H9 (cell line): ENCODE data around the gene CTDSP2. TPM values are rescaled to one million over a fixed set of nuclear protein-coding genes. Genes with fewer than 3 reads are reported as not detected.

ENCODE experiments used
- DNase-seq: peaks from one replicate; pipeline ENCODE4 v3.0.0-alpha.2; 2017
- H2AFZ ChIP-seq: one replicate; pipeline ENCODE4 v1.6.1; 2013; ENCODE audit warnings: mild to moderate bottlenecking, low read length, control low read depth, moderate library complexity
- H2AK5ac ChIP-seq: 2 replicates; pipeline ENCODE4 v1.6.1; 2013; ENCODE audit warnings: low read length, control low read depth, mixed read lengths; ENCODE audit not compliant: insufficient read length
- H2BK120ac ChIP-seq: one replicate; pipeline ENCODE4 v1.6.1; 2013; ENCODE audit warnings: low read depth, mild to moderate bottlenecking, low read length, control low read depth, inconsistent platforms; ENCODE audit not compliant: poor library complexity, severe bottlenecking
- H2BK12ac ChIP-seq: 2 replicates; pipeline ENCODE4 v1.6.1; 2013; ENCODE audit warnings: low read length, control low read depth, mixed read lengths, low read depth; ENCODE audit not compliant: insufficient read length
- H2BK15ac ChIP-seq: 2 replicates; pipeline ENCODE4 v1.6.1; 2013; ENCODE audit warnings: low read depth, low read length, control low read depth
- H2BK20ac ChIP-seq: one replicate; pipeline ENCODE4 v1.6.1; 2013; ENCODE audit warnings: low read depth, mild to moderate bottlenecking, low read length, control low read depth, inconsistent platforms; ENCODE audit not compliant: poor library complexity, severe bottlenecking
- H2BK5ac ChIP-seq: 2 replicates; pipeline ENCODE4 v1.6.1; 2013; ENCODE audit warnings: low read length, control low read depth, mixed read lengths; ENCODE audit not compliant: insufficient read length
- H3K14ac ChIP-seq: 2 replicates; pipeline ENCODE4 v1.6.1; 2013; ENCODE audit warnings: low read length, control low read depth; ENCODE audit not compliant: insufficient read depth
- H3K18ac ChIP-seq: 2 replicates; pipeline ENCODE4 v1.6.1; 2013; ENCODE audit warnings: low read depth, mild to moderate bottlenecking, mixed read lengths, low read length, control low read depth; ENCODE audit not compliant: insufficient read length
- H3K23ac ChIP-seq: 2 replicates; pipeline ENCODE4 v1.6.1; 2013; ENCODE audit warnings: low read length, control low read depth, mixed read lengths, low read depth; ENCODE audit not compliant: insufficient read length
- H3K23me2 ChIP-seq: 2 replicates; pipeline ENCODE4 v1.6.1; 2013; ENCODE audit warnings: low read depth, mild to moderate bottlenecking, mixed read lengths, low read length, control low read depth; ENCODE audit not compliant: insufficient read length, poor library complexity, severe bottlenecking
- H3K27ac ChIP-seq: 2 replicates; pipeline ENCODE4 v1.5.1; 2013; ENCODE audit warnings: low read length, control low read depth, mixed read lengths, low read depth; ENCODE audit not compliant: insufficient read length
- H3K27me3 ChIP-seq: 2 replicates; pipeline ENCODE4 v1.6.1; 2013; ENCODE audit warnings: low read length, control low read depth, inconsistent platforms; ENCODE audit not compliant: insufficient read depth
- H3K4ac ChIP-seq: 2 replicates; pipeline ENCODE4 v1.6.1; 2013; ENCODE audit warnings: low read depth, mild to moderate bottlenecking, control low read depth, inconsistent platforms, low read length, moderate library complexity
- H3K4me1 ChIP-seq: 2 replicates; pipeline ENCODE4 v1.6.1; 2013; ENCODE audit warnings: low read length, control low read depth, inconsistent platforms; ENCODE audit not compliant: insufficient read depth
- H3K4me2 ChIP-seq: 2 replicates; pipeline ENCODE4 v1.6.1; 2013; ENCODE audit warnings: low read length, control low read depth, mixed read lengths; ENCODE audit not compliant: insufficient read length, insufficient read depth
- H3K56ac ChIP-seq: 2 replicates; pipeline ENCODE4 v1.6.1; 2013; ENCODE audit warnings: low read depth, mild to moderate bottlenecking, mixed read lengths, low read length, control low read depth; ENCODE audit not compliant: insufficient read length
- H3K79me1 ChIP-seq: 2 replicates; pipeline ENCODE4 v1.6.1; 2013; ENCODE audit warnings: low read depth, mild to moderate bottlenecking, moderate library complexity, low read length, control low read depth, inconsistent platforms; ENCODE audit not compliant: insufficient read depth, poor library complexity, severe bottlenecking
- H3K79me2 ChIP-seq: 2 replicates; pipeline ENCODE4 v1.6.1; 2013; ENCODE audit warnings: low read length, control low read depth, inconsistent platforms; ENCODE audit not compliant: insufficient read depth
- H3K9ac ChIP-seq: 2 replicates; pipeline ENCODE4 v1.6.1; 2013; ENCODE audit warnings: low read length, control low read depth, mixed read lengths; ENCODE audit not compliant: insufficient read length; ENCODE audit errors: extremely low read depth
- H3K9me3 ChIP-seq: one replicate; pipeline ENCODE4 v1.6.1; 2013; ENCODE audit warnings: low read depth, low read length, inconsistent platforms; ENCODE audit not compliant: control insufficient read depth
- H3T11ph ChIP-seq: one replicate; pipeline ENCODE4 v1.6.1; 2013; ENCODE audit warnings: mild to moderate bottlenecking, low read length, control low read depth, inconsistent platforms
- H4K20me1 ChIP-seq: one replicate; pipeline ENCODE4 v1.6.1; 2013; ENCODE audit not compliant: control insufficient read depth, insufficient read length, insufficient read depth
- H4K5ac ChIP-seq: 2 replicates; pipeline ENCODE4 v1.6.1; 2013; ENCODE audit warnings: low read depth, mild to moderate bottlenecking, mixed read lengths, low read length, control low read depth; ENCODE audit not compliant: insufficient read length
- H4K8ac ChIP-seq: replicated peaks from 2 replicates; pipeline ENCODE4 v1.6.1; 2013; ENCODE audit warnings: low read length, control low read depth, mixed read lengths, low read depth; ENCODE audit not compliant: insufficient read length
- H4K91ac ChIP-seq: 2 replicates; pipeline ENCODE4 v1.6.1; 2013; ENCODE audit warnings: low read depth, mild to moderate bottlenecking, moderate library complexity, mixed read lengths, low read length, control low read depth; ENCODE audit not compliant: insufficient read length
- H3K27ac Mint-ChIP-seq, 3 experiments: 2 replicates in 2 of 3; 3 replicates in 1 of 3; pipeline ENCODE4 v1.8.0; 2020 to 2021; ENCODE audit warnings: mixed read lengths in 3 of 3, mild to moderate bottlenecking in 1 of 3, moderate library complexity in 1 of 3
- H3K27me3 Mint-ChIP-seq: 2 replicates; pipeline ENCODE4 v1.8.0; 2021; ENCODE audit warnings: low read depth, mild to moderate bottlenecking, moderate library complexity, mixed read lengths
- H3K36me3 Mint-ChIP-seq, 3 experiments: 2 replicates in 2 of 3; 3 replicates in 1 of 3; pipeline ENCODE4 v1.8.0; 2020 to 2021; ENCODE audit warnings: low read depth in 3 of 3, mixed read lengths in 3 of 3; ENCODE audit not compliant: insufficient read depth in 1 of 3
- H3K4me1 Mint-ChIP-seq, 2 experiments: 2 replicates each; pipeline ENCODE4 v1.8.0; 2020; ENCODE audit warnings: mixed read lengths in 2 of 2
- H3K4me3 Mint-ChIP-seq, 2 experiments: 2 replicates in 1 of 2; 3 replicates in 1 of 2; pipeline ENCODE4 v1.8.0; 2020 to 2021; ENCODE audit warnings: mild to moderate bottlenecking in 2 of 2, mixed read lengths in 2 of 2, moderate library complexity in 1 of 2
- H3K9me3 Mint-ChIP-seq, 2 experiments: 2 replicates in 1 of 2; 3 replicates in 1 of 2; pipeline ENCODE4 v1.8.0; 2020; ENCODE audit warnings: mild to moderate bottlenecking in 2 of 2, mixed read lengths in 2 of 2, moderate library complexity in 1 of 2
- CTCF ChIP-seq: fragments of 200-600 bp; sonication (generic); conservative IDR thresholded peaks from 3 replicates; pipeline ENCODE4 v1.8.0; 2021; ENCODE audit warnings: antibody characterized with exemption, mild to moderate bottlenecking
- WGBS: extraction: QIAGEN DNeasy Blood & Tissue Kit; methylation state at CpG from one replicate; pipeline ENCODE4 v1.1.7; 2013; ENCODE audit warnings: missing lambda C conversion rate, low lambda C conversion rate, mixed read lengths; ENCODE audit not compliant: insufficient read length; ENCODE audit errors: extremely low coverage; 5-methylcytosine and 5-hydroxymethylcytosine counted together
- total RNA-seq: library from RNA; stranded (reverse); gene quantifications from 2 replicates; pipeline ENCODE4 v1.2.1, GENCODE V29; 2021

Gene CTDSP2
- total RNA-seq, 1 experiment from 2014 or later = 103 TPM

- no peak within 1 kb of the TSS for H4K91ac ChIP-seq
- H4K5ac ChIP-seq = no peak within 1 kb of the TSS
- peak within 1 kb of the TSS; percentile 97 for H3K18ac ChIP-seq
- Mint-ChIP-seq H3K4me1 (peaks cover 7 to 13% of the 10 kb centered on the region in 2 experiments; a peak in 3 of 4 replicates), H3K4me3 (peak within 1 kb of the TSS; percentile 98 to 99), H3K27me3 (peaks cover 7% of the 10 kb centered on the region; the same call in 1 of the 2 replicates), H3K36me3 (peaks cover 20 to 42% (median 31%) of the 10 kb centered on the region in 3 experiments), H3K9me3 (no peaks in the 10 kb centered on the region), H3K27ac (peak within 1 kb of the TSS; percentile 100)
- peak within 1 kb of the TSS; percentile 17 for H3K27ac ChIP-seq
- H3K4ac ChIP-seq = no peak within 1 kb of the TSS
- H2AK5ac ChIP-seq = no peak within 1 kb of the TSS
- peak within 1 kb of the TSS; percentile 44 for H3K4me2 ChIP-seq
- no peak within 1 kb of the TSS for H2BK120ac ChIP-seq
- H3K27me3 ChIP-seq = no peaks in the 10 kb centered on the region
- peak within 1 kb of the TSS; percentile 98 for H3K14ac ChIP-seq
- no peak within 1 kb of the TSS for H2BK12ac ChIP-seq
- no peak for DNase-seq
- no peak within 1 kb of the TSS for H4K8ac ChIP-seq
- no peak within 1 kb of the TSS for H2BK20ac ChIP-seq
- peak within 1 kb of the TSS; percentile 56 for H3T11ph ChIP-seq
- no peak for TF ChIP-seq CTCF
- H2BK15ac ChIP-seq = no peak within 1 kb of the TSS
- H3K79me1 ChIP-seq = no peaks in the 10 kb centered on the region
- H3K23me2 ChIP-seq = peaks cover 8% of the 10 kb centered on the region
- peak within 1 kb of the TSS; percentile 72 for H2AFZ ChIP-seq
- no CpG with 5 or more reads among the region's 67 CpGs for WGBS
- H3K79me2 ChIP-seq = no peaks in the 10 kb centered on the region
- H3K23ac ChIP-seq = no peak within 1 kb of the TSS
- no peak within 1 kb of the TSS for H3K56ac ChIP-seq
- H4K20me1 ChIP-seq = no peaks in the 10 kb centered on the region
- H2BK5ac ChIP-seq = no peak within 1 kb of the TSS
- H3K9me3 ChIP-seq = no peaks in the 10 kb centered on the region
- H3K4me1 ChIP-seq = no peaks in the 10 kb centered on the region
- H3K9ac ChIP-seq = peak within 1 kb of the TSS; percentile 94
Observed at GRCh38 chr12:57772429-57773322, 73.9 kb downstream of the CTDSP2 start, which contains the start of gene EEF1AKMT3. Gene EEF1AKMT3, plus strand, starts transcription at chr12:57772614. Its CDS starts 111 bp downstream, at chr12:57772725.
